Astrocyte (in vitro differentiated cells and primary cell): Measurements from ENCODE around the gene COL9A1. TPM values are rescaled to one million over a fixed set of nuclear protein-coding genes. Genes with fewer than 3 reads are reported as not detected.

Source experiments
- DNase-seq: peaks from one replicate; pipeline ENCODE4 v3.0.0-alpha.2; 2010; ENCODE audit warnings: low read depth
- FAIRE-seq: peaks from 2 replicates; lab custom pipeline; 2011; peaks lifted over from hg19 to GRCh38; lab: Jason Lieb, UNC
- H2AFZ ChIP-seq: 2 replicates; pipeline ENCODE4 v1.6.0; 2012; ENCODE audit warnings: low read depth, low read length, inconsistent platforms
- H3K27ac ChIP-seq: 2 replicates; pipeline ENCODE4 v1.5.1; 2011; ENCODE audit warnings: low read depth, low read length, inconsistent platforms
- H3K27me3 ChIP-seq: 2 replicates; pipeline ENCODE4 v1.6.0; 2011; ENCODE audit warnings: low read length, inconsistent platforms; ENCODE audit not compliant: insufficient read depth
- H3K36me3 ChIP-seq: 2 replicates; pipeline ENCODE4 v1.5.1; 2011; ENCODE audit warnings: low read length, inconsistent platforms; ENCODE audit not compliant: insufficient read depth
- H3K4me1 ChIP-seq: 2 replicates; pipeline ENCODE4 v1.5.1; 2011; ENCODE audit warnings: low read length, inconsistent platforms; ENCODE audit not compliant: insufficient read depth
- H3K4me2 ChIP-seq: 2 replicates; pipeline ENCODE4 v1.6.0; 2012; ENCODE audit warnings: low read length, inconsistent platforms
- H3K4me3 ChIP-seq: 2 replicates; pipeline ENCODE4 v1.5.1; 2011; ENCODE audit warnings: low read depth, mild to moderate bottlenecking, low read length, inconsistent platforms; ENCODE audit not compliant: insufficient read depth
- H3K79me2 ChIP-seq: 2 replicates; pipeline ENCODE4 v1.6.0; 2012; ENCODE audit warnings: mild to moderate bottlenecking, low read length, inconsistent platforms; ENCODE audit not compliant: insufficient read depth
- H3K9ac ChIP-seq: 2 replicates; pipeline ENCODE4 v1.6.0; 2012; ENCODE audit warnings: mild to moderate bottlenecking, low read length, inconsistent platforms
- H3K9me3 ChIP-seq: 2 replicates; pipeline ENCODE4 v1.5.1; 2012; ENCODE audit warnings: low read depth, mild to moderate bottlenecking, low read length, inconsistent platforms; ENCODE audit not compliant: insufficient read depth
- H4K20me1 ChIP-seq: 2 replicates; pipeline ENCODE4 v1.6.0; 2012; ENCODE audit warnings: low read length, inconsistent platforms; ENCODE audit not compliant: insufficient read depth
- H3K27ac Mint-ChIP-seq: one replicate; pipeline ENCODE4 v1.8.0; 2021; ENCODE audit warnings: mild to moderate bottlenecking, mixed read lengths; ENCODE audit not compliant: unreplicated experiment
- H3K27me3 Mint-ChIP-seq: one replicate; pipeline ENCODE4 v1.8.0; 2021; ENCODE audit warnings: low read depth, mixed read lengths; ENCODE audit not compliant: unreplicated experiment
- H3K36me3 Mint-ChIP-seq: one replicate; pipeline ENCODE4 v1.8.0; 2021; ENCODE audit warnings: low read depth, mixed read lengths; ENCODE audit not compliant: unreplicated experiment
- H3K4me1 Mint-ChIP-seq: one replicate; pipeline ENCODE4 v1.8.0; 2021; ENCODE audit warnings: low read depth, mixed read lengths; ENCODE audit not compliant: unreplicated experiment
- H3K4me3 Mint-ChIP-seq: one replicate; pipeline ENCODE4 v1.8.0; 2021; ENCODE audit warnings: mild to moderate bottlenecking, moderate library complexity, mixed read lengths; ENCODE audit not compliant: unreplicated experiment
- H3K9me3 Mint-ChIP-seq: one replicate; pipeline ENCODE4 v1.8.0; 2021; ENCODE audit warnings: mild to moderate bottlenecking, mixed read lengths; ENCODE audit not compliant: unreplicated experiment
- EZH2 ChIP-seq: IDR thresholded peaks from 2 replicates; pipeline ENCODE4 v1.6.1; 2012; ENCODE audit warnings: mild to moderate bottlenecking, low read length, inconsistent platforms; ENCODE audit not compliant: insufficient read depth
- total RNA-seq: library from RNA; stranded (reverse); gene quantifications from 2 replicates; pipeline ENCODE4 v1.2.1, GENCODE V29; 2021
- TF ChIP-seq, protein P1 (sequence below): IDR thresholded peaks from 2 replicates; pipeline ENCODE4 v1.5.1; 2011; ENCODE audit warnings: low read depth, mild to moderate bottlenecking, inconsistent platforms, low read length, moderate library complexity; ENCODE audit not compliant: insufficient read depth

COL9A1 gene
- total RNA-seq, 1 donor from 2014 or later: 0.11 TPM

DNA sequence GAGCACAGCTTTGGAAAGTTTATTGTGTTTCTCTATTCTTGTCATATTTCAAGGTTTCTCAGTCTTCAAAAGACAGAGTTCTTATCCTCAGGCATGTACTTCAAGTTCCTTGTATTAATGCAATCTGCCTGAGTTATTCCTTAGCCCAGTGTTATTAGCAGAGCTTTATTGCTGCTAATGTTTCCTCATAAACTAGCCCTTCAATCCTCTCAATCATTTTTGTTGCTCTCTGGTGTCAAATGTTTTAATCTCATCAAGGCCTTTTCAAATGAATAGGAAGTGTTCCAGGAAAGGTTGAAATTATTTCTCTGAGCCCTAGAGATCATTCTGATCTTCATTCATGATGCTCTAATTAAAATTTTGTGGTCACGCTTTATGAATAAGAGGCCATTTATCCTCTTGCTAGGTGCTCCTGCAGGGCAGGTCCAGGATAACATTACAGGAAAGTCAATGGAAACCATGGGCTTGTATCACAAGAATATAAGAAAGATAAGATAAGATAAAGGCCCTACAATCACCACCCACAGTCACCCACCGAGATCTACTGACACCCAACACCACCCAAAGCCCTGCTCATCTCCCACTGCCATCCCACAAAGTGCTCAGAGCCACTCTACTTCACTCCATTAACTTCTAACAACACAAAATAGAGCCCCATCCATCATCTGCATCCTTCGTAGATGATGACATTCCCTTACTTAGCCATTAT is 125.9 kb downstream of the COL9A1 start:
- Histone ChIP-seq H4K20me1 (no peaks in the 10 kb centered on the region), H2AFZ (no peak overlapping the region), H3K9me3 (peaks cover under 1% of the 10 kb centered on the region), H3K27ac (no peak overlapping the region), H3K27me3 (no peaks in the 10 kb centered on the region), H3K4me3 (no peak overlapping the region), H3K4me2 (no peak overlapping the region), H3K4me1 (no peaks in the 10 kb centered on the region), H3K9ac (no peak overlapping the region), H3K36me3 (no peaks in the 10 kb centered on the region), H3K79me2 (no peaks in the 10 kb centered on the region)
- Mint-ChIP-seq H3K36me3 (no peaks in the 10 kb centered on the region), H3K27me3 (no peaks in the 10 kb centered on the region), H3K4me3 (no peak overlapping the region), H3K4me1 (peaks cover 1% of the 10 kb centered on the region), H3K27ac (no peak overlapping the region), H3K9me3 (peaks cover 7% of the 10 kb centered on the region)
- DNase-seq (no peak), FAIRE-seq (no peak)
- TF ChIP-seq, protein P1, sequence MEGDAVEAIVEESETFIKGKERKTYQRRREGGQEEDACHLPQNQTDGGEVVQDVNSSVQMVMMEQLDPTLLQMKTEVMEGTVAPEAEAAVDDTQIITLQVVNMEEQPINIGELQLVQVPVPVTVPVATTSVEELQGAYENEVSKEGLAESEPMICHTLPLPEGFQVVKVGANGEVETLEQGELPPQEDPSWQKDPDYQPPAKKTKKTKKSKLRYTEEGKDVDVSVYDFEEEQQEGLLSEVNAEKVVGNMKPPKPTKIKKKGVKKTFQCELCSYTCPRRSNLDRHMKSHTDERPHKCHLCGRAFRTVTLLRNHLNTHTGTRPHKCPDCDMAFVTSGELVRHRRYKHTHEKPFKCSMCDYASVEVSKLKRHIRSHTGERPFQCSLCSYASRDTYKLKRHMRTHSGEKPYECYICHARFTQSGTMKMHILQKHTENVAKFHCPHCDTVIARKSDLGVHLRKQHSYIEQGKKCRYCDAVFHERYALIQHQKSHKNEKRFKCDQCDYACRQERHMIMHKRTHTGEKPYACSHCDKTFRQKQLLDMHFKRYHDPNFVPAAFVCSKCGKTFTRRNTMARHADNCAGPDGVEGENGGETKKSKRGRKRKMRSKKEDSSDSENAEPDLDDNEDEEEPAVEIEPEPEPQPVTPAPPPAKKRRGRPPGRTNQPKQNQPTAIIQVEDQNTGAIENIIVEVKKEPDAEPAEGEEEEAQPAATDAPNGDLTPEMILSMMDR: no peak
- no peak for TF ChIP-seq EZH2

DNA sequence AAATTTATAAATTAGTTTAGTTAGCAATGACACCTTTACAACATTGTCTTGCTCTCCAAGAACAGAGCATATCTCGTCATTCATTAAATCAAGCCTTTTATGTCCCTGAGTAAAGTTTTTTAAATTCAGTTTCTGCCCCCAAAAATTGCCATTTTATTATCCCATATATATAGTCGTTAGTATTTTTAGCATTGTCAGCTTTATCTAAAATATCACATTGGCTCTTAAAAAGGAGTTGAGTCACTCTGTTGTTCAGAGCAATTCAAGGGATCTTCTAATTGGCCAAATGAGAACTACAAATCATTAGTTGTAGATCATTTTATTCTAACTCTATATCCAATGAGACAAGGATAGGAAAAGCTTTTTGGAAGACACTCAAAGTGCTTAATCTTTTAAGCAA is 127.1 kb downstream of the COL9A1 start:
- Histone ChIP-seq H3K9ac (no peak overlapping the region), H4K20me1 (no peaks in the 10 kb centered on the region), H3K27me3 (no peaks in the 10 kb centered on the region), H3K4me2 (no peak overlapping the region), H3K36me3 (no peaks in the 10 kb centered on the region), H3K4me1 (no peaks in the 10 kb centered on the region), H2AFZ (no peak overlapping the region), H3K4me3 (no peak overlapping the region), H3K9me3 (no peaks in the 10 kb centered on the region), H3K27ac (no peak overlapping the region), H3K79me2 (no peaks in the 10 kb centered on the region)
- H3K27me3 Mint-ChIP-seq: no peaks in the 10 kb centered on the region
- no peak overlapping the region for H3K27ac Mint-ChIP-seq
- H3K9me3 Mint-ChIP-seq: peaks cover 7% of the 10 kb centered on the region
- DNase-seq (no peak), FAIRE-seq (no peak)
- H3K4me1 Mint-ChIP-seq: peaks cover 4% of the 10 kb centered on the region
- no peak overlapping the region for H3K4me3 Mint-ChIP-seq
- TF ChIP-seq, protein P1: no peak
- no peak for TF ChIP-seq EZH2
- H3K36me3 Mint-ChIP-seq: no peaks in the 10 kb centered on the region

GRCh38 chr6:70172252-70172651 is 130.6 kb downstream of the COL9A1 start:
- Histone ChIP-seq H2AFZ (no peak overlapping the region), H3K79me2 (no peaks in the 10 kb centered on the region), H3K9me3 (no peaks in the 10 kb centered on the region), H3K27ac (no peak overlapping the region), H3K36me3 (no peaks in the 10 kb centered on the region), H3K4me2 (no peak overlapping the region), H3K9ac (no peak overlapping the region), H3K4me3 (no peak overlapping the region), H3K27me3 (peaks cover 2% of the 10 kb centered on the region), H3K4me1 (no peaks in the 10 kb centered on the region), H4K20me1 (no peaks in the 10 kb centered on the region)
- H3K4me3 Mint-ChIP-seq: no peak overlapping the region
- peaks cover 4% of the 10 kb centered on the region for H3K4me1 Mint-ChIP-seq
- no peak overlapping the region for H3K27ac Mint-ChIP-seq
- TF ChIP-seq EZH2: no peak
- TF ChIP-seq, protein P1: no peak
- H3K36me3 Mint-ChIP-seq: no peaks in the 10 kb centered on the region
- DNase-seq: no peak
- FAIRE-seq: no peak
- no peaks in the 10 kb centered on the region for H3K27me3 Mint-ChIP-seq
- no peaks in the 10 kb centered on the region for H3K9me3 Mint-ChIP-seq
